Left hindlimb (tissue), 1 donor: Measurements from ENCODE around the gene ZFYVE28.

ENCODE experiments used
- DNase-seq: peaks from one replicate; pipeline ENCODE4 v3.0.0-alpha.2; 2018

Gene ZFYVE28

GRCh38 chr4:2365054-2365912 is 53.2 kb downstream of the ZFYVE28 start:
- no peak for DNase-seq

DNA sequence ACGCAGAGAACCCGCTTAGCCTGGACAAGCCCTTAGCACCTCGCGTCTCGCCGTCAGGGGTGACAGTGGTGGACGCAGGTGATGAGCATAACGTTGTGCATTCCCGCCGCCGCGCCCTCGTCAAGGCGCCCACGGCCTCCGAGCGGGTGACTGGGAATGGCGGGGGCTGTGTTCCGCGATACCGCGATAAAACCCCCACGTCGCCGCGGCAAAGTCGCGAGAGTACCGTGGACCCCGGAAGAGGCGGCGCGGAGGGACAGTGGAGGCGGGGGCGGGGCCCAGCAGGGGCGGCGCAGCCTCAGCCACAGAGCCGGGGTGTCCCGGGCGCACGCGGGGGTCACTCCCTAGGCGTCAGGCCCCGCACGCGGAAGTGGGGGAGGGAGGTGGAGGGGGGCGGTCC is 53.8 kb downstream of the ZFYVE28 start:
- no peak for DNase-seq

DNA sequence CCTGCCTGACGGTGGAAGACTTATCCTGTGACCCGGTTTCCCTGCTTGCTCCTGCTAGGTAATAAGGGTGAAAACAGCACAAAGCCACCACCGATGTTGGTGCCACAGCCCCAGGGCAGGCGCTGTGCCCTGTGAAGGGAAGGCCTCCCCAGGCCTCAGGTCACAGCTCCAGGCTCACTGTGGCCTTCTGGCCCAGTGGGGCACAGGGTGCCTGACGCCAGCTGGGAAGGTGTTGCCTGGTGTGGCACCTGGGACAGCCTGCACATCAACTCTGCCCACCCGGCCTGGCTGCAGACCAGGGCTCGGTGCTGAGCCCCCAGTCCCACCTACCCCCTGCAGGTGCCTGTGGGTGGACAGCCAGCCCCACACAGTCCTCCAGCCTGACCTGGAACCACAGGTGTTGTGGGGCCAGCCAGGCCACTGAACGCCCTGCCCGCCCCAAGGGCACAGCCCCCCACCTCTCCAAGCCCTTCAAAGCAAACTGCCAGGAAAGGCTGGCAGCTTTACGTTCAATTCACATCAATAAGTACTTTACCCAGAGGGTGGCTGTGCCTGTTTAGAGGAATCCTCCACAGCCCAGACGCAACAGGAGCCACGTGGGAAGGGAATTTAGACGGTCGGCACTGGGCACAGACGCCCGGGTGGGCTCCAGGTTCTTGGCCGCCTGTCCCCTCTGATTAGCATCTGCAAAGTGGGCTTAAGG is 54.3 kb downstream of the ZFYVE28 start:
- no peak for DNase-seq

GRCh38 chr4:2363056-2363721 is 55.3 kb downstream of the ZFYVE28 start:
- DNase-seq = no peak

DNA sequence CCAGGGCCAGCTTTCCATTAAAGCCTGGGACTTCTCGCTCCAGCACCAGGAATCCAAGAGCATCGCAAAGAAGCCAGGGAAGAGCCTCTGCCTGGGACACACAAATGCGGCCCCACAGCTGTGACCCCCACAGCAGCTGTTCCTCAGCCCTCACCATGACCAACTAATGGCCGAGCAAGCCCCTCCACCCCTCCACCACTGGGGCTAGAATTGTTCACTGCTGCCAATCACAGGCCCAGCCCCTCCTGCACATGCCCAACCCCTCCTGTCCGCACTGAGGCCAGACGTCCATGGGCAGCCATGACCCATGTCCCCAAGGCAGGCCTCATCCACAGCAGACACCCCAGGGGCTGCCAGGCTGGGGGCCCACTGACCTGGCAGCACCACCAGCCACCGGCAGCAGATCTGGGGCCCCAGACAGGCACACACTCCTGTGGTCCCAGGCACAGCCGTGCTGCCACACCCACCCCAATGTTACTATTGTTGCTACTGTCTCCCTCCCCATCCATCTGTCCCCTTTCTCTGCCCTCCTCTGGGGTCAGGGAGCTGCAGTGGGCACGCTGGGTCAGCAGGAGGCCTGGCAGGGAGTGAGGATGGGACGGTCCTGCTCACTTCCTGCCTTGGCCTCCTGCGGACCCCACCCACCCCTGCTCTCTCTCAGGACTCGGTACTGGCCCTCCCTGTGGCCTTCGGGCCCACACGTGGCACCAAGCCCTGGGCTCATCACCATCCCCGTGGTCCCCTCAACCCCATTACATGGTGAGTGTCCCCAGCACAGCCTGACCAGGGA is 56.0 kb downstream of the ZFYVE28 start:
- DNase-seq = no peak

- no peak for DNase-seq
Observed at GRCh38 chr4:2361366-2362265, 56.8 kb downstream of the ZFYVE28 start.

DNA sequence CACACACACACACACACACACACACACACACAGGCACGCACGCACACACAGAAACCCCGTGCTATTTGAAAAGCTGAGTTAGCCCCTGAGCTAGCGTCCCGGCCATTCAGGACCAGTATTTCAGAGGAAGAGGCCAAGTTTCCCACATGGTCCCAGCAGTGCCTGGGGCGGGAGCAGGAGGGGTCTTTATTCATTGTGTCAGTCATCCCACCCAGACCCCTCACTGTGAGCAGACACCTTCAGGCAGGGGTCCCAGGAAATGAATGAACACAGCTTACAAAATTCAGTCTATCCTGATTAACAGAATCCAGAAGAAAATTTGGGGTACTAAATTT is 58.1 kb downstream of the ZFYVE28 start:
- DNase-seq = no peak

DNA sequence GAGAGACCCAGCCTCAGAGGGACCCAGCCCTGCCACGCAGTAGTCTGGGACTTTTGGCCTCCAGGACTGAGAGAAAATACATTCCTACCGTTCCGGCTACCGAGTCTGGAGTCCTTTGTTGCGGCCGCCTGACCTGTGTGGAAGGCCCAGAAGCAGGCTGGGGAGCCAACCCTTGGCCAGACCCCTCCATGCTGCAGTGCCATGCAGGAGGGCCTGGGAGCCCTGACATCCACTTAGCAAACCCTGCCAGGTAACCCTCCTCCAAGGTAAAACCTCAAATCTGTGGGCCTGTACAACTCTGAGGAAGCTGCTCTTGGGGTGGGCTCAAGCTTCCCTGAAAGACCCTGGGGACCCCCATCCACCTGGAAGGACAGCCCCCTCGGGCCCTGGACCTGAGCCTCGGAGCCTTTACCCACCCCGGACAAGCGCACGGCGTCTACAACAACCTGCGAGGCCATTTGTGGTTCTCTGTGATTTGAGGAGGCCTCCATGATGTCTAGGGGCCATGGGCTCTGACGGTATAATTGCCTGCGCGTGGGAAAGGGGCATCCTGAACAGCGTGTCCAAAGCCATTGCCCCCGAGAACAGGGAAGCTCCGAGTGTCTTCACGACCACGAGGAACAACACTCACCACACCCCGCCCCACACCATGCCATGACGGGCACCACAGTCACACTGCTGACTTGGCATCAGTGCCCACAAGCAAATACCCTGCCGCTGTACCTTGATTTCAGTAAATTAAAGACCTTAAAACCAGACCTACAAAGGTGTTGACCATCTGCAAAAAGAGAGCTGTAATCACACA is 58.7 kb downstream of the ZFYVE28 start:
- DNase-seq = no peak

- no peak for DNase-seq
Observed at GRCh38 chr4:2357821-2358745, 60.4 kb downstream of the ZFYVE28 start.

GRCh38 chr4:2356123-2357069 is 62.0 kb downstream of the ZFYVE28 start:
- DNase-seq = no peak

- no peak for DNase-seq
Observed at GRCh38 chr4:2354760-2355159, 63.7 kb downstream of the ZFYVE28 start.

- no peak for DNase-seq
Observed at GRCh38 chr4:2354118-2354517, 64.3 kb downstream of the ZFYVE28 start.

- no peak for DNase-seq
Observed at GRCh38 chr4:2353222-2354107, 65.0 kb downstream of the ZFYVE28 start.

- DNase-seq = no peak
Observed at GRCh38 chr4:2352729-2353221, 65.7 kb downstream of the ZFYVE28 start.

GRCh38 chr4:2352171-2352570 is 66.3 kb downstream of the ZFYVE28 start:
- no peak for DNase-seq

DNA sequence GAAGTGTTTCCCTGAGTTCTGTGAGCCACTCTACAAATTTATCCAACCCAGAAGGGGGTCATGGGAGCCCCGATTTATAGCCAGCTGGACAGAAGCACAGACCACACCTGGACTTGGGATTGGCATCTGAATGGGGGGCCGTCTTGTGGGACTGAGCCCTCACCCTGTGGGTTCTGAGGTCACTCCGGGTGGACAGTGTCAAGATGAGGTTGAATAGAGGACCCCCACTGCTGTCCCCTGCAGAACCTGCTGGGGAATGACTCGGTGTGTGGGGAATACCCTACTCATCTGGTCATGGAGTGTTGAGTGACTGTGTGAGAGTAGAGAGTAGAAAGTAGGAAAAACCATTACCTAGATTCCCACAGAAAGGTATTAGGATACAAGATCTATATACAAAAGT is 67.5 kb downstream of the ZFYVE28 start:
- DNase-seq = no peak

- DNase-seq = no peak
Observed at GRCh38 chr4:2348786-2349185, 69.7 kb downstream of the ZFYVE28 start.
